HG02623 (cell line): ENCODE data around the gene IGFN1.
"Not testable (repeated sequence)": the region's sequence is repeated elsewhere in the genome, so short reads cannot be mapped to it uniquely, and the experiment has no call there.

ENCODE experiments used
- ATAC-seq: cut with Tn5 transposase; IDR thresholded peaks from one replicate; pipeline ENCODE4 v1.9.1; 2021; ENCODE audit warnings: moderate library complexity; ENCODE audit not compliant: unreplicated experiment

IGFN1 gene

DNA sequence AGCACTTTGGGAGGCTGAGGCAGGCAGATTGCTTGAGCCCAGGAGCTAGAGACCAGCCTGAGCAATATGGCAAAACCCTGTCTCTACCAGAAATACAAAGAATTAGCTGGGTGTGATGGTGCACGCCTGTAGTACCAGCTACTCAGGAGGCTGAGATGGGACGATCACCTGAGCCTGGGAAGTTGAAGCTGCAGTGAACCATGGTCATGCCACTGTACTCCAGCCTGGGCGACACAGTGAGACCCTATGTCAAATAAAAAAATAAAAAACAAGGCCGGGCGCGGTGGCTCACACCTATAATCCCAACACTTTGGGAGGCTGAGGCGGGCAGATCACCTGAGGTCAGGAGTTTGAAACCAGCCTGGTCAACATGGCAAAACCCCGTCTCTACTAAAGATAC is 27.6 kb upstream of the IGFN1 start:
- ATAC-seq, result not testable (repeated sequence)

GRCh38 chr1:201163707-201164106 is 26.9 kb upstream of the IGFN1 start:
- no peak for ATAC-seq

DNA sequence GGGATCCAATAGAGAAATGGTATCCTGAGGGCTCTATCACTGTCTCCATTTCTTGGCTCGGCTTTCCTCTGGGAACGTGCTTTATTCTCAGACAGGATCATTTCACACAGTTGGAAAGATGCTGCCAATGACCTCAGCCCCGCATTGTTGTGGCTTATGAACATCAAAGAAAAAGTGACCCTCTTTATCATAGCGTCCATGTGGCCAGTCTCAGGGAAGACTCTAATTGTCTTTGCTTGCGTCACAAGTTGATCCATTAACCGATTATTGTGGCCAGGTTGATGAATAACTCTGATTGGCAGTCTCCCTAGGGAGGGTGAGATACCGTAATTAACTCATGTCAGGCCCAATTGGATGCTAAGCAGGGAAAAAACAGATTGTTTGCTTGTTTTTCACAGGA is 26.0 kb upstream of the IGFN1 start:
- no peak for ATAC-seq

- ATAC-seq, result no peak
Measured at GRCh38 chr1:201167041-201167991, 23.3 kb upstream of the IGFN1 start.

- no peak for ATAC-seq
Measured at GRCh38 chr1:201169203-201169602, 21.4 kb upstream of the IGFN1 start.

GRCh38 chr1:201169971-201170532 is 20.6 kb upstream of the IGFN1 start:
- ATAC-seq, result no peak

DNA sequence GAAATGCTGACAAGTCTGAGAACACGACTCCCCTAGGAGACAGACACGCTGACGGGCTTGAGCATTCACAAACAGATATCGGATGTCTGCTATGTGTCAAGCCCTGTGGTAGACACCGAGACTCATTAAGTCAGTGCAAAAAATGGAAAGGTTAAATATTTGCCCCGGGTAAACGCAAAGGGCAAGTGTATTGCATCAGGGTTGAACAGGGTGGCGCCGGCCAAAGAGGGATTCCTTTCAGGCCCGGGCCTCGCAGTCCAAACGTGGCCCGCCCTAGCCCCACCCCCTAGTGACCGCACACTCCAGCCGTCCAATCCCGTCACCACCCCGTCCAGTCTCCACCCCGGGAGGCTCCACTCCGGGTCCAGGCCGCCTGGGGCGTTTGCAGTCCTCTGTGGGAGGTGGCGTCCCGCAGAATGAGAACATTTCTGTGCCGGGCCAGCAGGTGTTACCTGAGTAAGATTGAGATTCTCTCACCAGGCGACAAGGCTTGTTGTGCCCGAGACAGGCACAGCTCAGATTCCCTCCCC is 20.0 kb upstream of the IGFN1 start:
- peak; percentile 94 for ATAC-seq

DNA sequence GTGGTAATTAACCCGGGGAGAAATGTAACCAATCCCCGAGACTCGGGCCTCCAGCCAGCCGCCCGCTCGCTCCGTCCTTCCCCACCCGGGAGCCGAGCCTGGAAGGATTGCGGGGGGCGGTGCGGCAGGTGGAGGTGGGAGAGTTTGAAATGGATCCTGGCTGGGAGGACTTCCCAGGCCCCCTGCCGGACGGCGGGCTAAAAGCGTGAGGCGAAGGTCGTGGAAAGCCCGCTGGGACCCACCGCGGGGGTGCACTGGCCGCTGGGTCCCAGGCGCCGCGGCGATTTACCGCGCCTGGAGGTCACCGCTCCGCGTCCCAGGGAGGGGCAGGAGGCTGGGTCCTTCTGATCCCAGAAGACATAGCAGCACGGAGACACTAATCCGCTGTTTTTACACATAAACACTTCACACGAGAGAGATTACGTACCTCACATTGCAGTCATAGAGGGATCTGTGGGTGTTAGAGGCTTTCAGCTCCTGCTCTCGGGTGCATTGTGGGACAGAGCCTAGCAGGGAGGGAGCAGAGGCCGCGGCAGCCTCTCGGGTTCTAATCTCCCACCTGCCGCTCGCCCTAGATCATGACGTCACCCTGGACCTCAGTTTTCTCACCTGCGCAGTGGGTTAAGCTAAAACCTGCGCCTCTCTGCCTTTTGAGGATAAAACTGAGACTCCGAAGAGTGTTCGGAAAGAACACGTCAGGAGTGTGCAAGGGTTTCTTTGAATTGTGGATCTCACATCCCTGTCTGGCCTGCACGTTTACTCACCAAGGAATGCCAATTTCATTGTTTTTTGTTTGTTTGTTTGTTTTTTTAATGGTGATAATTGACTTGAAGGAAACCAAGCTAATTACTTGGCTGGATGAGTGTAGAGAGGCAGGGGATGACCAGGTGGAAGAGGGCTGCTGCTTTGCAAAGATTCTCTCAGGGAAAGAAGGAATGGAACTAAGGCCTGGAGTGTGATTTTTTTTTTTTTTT is 19.3 kb upstream of the IGFN1 start:
- peak; percentile 32 for ATAC-seq

- no peak for ATAC-seq
Measured at GRCh38 chr1:201172326-201172725, 18.3 kb upstream of the IGFN1 start.

GRCh38 chr1:201172999-201173610 is 17.5 kb upstream of the IGFN1 start:
- no peak for ATAC-seq

GRCh38 chr1:201173736-201174135 is 16.9 kb upstream of the IGFN1 start:
- ATAC-seq, result no peak

- ATAC-seq, result no peak
Measured at GRCh38 chr1:201175820-201176500, 14.7 kb upstream of the IGFN1 start.

DNA sequence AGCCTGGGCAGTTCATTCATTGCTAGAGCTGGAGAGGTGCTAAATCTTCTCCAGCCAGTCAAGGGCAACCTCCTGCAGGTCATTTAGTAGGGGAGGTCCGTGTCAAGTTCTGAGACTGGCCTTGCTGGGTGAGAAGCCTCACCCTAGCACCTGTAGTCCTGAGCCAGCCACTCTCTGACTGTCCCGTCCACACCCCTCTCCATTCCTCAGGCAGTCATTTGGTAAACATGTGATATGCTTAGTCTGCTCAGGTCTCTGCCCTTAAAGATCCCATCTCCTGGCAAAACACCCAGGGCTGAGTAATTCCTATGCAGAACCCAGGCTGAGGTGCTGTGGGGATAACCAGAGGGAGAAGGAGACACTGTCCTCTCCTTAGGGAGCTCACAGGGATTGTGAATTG is 13.7 kb upstream of the IGFN1 start:
- no peak for ATAC-seq

- no peak for ATAC-seq
Measured at GRCh38 chr1:201178718-201179117, 11.9 kb upstream of the IGFN1 start.

GRCh38 chr1:201180141-201180540 is 10.5 kb upstream of the IGFN1 start:
- ATAC-seq, result no peak

DNA sequence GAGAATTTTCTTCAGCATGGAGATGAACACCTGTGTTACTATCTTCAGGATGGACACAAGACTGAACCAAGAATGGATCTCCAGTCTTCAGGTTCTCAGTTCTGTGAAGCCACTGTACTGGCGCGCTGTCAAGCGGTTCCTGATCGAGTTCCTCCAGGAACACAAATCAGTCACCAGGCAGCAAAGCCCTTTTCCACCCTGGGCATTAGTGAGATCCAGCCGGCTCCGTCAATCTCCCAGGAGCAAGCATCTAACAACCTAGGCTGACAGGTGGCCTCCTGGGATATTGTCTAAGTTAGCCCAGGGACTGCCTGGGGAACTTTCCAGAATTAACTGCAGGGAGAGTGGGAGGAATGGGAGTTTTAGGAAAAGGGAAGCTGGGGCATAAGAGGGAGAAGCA is 9.7 kb upstream of the IGFN1 start:
- no peak for ATAC-seq

GRCh38 chr1:201181323-201181722 is 9.3 kb upstream of the IGFN1 start:
- ATAC-seq, result no peak

DNA sequence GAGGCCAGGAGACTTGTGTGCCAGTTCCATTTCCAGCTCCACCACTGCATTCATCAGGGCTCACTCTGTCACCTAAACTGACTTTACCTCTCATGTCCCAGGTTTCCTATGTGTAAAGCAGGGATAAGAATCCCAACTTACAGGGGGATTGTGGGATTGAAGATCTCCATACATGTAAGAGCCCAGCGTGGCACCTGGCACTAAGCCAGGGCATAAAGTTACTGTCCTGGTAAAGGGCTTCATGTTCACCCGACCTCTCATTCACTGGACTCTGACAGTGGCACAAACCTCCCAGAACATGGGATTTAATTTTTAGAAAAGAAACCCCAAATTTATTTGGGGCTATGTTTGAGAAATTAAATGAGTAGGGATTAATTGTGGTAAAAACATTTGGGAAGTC is 8.9 kb upstream of the IGFN1 start:
- ATAC-seq, result no peak

DNA sequence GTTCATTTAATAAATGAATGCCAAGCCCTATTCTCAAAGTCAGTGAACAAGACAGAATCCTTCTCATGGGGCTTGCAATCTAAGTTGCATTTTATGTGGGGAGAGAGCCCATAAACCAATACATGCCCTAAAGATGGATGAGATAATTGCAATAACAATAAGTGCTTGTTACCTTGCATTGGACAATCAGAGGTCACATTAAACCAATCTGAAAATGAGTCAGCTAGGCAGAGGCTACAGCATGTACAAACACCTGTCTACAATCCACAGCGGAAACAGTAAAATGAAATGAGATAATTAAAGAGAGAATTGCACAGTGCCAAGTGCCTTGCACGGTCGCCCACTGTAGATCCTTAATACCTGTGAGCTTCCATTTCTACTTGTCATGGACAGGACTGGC is 7.4 kb upstream of the IGFN1 start:
- ATAC-seq, result no peak

DNA sequence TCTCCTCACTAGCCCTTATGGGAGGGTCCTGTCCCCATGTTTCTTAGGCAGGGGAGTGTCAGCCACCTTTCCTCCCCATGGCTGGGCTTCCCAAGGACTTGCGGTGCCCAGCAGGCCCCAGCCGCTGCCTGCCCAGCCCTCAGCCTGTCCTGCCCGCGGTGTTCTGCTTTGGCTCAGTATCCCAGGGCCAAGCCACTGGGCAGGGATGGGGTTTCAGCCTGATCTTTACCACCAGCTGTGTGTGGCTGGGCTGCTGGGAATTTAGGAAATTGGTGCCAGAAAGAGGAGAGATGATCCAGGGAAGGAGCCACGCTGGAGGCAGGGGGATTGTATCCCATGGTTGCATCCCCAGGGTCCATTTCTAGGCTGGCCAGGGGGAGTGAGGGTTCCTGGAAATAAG is 6.9 kb upstream of the IGFN1 start:
- ATAC-seq, result no peak
